DMS114 treated with DMSO at 0.1 percent for 48 hours (cell line): ENCODE measurements around the gene TMEM63B.
"Not testable (repeated sequence)": the region's sequence is repeated elsewhere in the genome, so short reads cannot be mapped to it uniquely, and the experiment has no call there.

Experiments used
- DNase-seq: peaks from one replicate; lab custom pipeline; 2025; ENCODE audit not compliant: unreplicated experiment; lab: John Stamatoyannopoulos, UW

The TMEM63B gene

GRCh38 chr6:44127186-44128019, at the start of gene TMEM63B, which contains the start of gene MRPL14:
TMEM63B (plus strand) TSS chr6:44127554; CDS start chr6:44134585, 7,031 bp downstream.
MRPL14 (minus strand) TSS chr6:44127452; CDS start chr6:44116611, 10,841 bp downstream.
- peak; percentile 72 for DNase-seq

GRCh38 chr6:44078219-44078826, 49.0 kb upstream of the TMEM63B start:
- no peak for DNase-seq

- no peak for DNase-seq
Observed at GRCh38 chr6:44078827-44079671, 48.3 kb upstream of the TMEM63B start.

DNA sequence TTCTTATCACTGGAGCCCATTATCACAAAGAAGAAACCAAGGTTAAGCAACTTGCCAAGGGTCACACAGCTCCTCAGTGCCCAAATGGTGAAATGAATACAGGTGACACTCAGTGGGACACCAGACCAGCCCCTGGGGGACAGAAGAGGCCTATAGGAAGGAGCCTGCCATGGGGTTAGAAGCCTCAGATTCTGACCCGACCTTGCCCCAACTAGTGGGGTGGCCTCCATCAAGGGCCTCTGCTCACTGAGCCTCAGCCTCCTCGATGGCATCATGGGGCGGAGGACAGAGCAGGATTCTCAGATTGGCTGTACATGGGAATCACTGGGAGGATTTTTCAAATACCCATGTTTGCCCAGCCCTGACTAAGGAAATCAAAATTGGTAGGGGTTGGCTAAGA, 47.7 kb upstream of the TMEM63B start:
- DNase-seq: no peak

DNA sequence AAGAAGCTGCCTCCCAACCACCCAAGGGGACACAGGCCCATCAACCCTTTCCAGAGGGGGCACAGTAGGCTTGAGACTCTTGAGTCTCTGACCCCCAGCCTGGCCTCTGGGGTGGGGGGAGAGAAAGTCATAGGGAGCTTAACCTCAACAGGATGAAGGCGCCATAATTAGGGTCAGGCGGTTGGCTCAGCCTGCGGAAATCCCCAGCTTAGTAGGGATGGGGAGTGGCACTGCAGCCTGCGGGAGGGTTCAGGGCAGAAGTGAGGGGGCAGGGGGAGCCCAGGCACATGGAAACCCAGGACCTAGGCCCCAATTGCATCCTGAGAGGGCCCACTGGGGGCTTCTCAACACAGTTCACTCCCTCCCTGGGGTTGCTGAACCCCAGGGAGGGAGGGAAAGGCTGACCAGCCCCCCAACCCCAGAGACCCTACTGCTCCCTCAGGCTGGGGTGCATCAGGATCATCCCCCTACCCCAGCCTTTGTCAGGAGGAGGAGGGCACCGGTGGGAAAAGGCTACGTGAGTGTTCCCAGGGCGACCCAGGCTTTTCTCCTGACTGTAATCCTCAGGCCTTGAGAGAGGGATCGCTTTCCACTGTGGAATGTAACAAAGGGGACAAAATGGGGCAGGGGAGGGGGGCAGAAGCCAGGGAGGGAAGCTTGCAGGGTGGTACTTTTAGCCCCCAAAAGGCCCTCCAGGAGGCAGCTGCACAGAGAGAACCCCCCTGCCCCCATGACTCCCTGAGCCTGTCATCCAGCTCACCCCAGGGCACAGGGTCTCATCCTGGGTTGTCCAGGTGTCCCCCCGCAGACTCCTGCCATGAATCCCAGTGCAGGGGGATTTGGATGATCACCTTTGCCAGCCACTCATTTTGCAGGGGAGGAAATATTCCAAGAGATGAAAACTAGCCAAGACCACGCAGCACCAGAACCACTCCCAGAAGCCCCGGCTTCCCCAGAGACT, 46.5 kb upstream of the TMEM63B start:
- DNase-seq: no peak

DNA sequence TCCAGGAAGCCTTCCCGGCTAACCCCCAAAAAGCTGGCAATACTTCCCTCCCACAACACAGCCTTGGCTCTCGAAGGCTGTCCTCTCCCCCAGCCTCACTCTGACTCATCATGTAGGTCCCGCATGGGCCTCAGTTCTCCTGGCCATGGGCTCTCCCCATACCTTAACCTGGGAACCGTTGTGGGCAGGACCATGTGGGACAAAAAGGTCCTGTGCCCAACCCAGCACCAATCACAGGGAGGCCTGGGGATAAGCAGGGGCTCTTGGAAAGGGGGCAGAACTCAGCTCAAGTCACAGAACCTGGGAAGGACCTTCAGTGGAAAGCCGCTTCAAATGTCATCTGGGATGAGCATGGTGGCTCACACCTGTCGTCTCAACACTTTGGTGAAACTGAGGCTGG, 45.6 kb upstream of the TMEM63B start:
- DNase-seq: no peak

DNA sequence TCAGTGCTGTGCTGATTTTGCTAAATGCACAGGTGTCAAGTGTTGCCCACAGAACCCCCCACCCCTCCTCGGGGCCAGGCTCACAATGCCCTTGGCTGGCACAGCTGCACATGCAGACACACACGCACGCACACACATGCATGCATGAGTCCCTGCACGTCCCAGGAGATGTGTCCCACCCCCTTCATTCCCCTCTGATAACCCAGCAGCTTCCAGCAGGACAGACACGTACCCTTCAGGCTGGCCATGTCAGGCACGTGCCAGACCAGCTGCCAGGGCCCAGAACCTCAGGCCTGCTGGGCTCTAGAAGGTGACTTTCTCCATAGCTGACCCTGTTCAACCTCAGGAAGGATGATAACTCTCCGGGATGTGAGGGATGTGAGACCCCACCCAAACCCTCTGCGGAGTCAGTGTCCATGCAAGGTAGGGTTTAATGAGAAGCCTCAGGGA, 44.5 kb upstream of the TMEM63B start:
- no peak for DNase-seq

DNA sequence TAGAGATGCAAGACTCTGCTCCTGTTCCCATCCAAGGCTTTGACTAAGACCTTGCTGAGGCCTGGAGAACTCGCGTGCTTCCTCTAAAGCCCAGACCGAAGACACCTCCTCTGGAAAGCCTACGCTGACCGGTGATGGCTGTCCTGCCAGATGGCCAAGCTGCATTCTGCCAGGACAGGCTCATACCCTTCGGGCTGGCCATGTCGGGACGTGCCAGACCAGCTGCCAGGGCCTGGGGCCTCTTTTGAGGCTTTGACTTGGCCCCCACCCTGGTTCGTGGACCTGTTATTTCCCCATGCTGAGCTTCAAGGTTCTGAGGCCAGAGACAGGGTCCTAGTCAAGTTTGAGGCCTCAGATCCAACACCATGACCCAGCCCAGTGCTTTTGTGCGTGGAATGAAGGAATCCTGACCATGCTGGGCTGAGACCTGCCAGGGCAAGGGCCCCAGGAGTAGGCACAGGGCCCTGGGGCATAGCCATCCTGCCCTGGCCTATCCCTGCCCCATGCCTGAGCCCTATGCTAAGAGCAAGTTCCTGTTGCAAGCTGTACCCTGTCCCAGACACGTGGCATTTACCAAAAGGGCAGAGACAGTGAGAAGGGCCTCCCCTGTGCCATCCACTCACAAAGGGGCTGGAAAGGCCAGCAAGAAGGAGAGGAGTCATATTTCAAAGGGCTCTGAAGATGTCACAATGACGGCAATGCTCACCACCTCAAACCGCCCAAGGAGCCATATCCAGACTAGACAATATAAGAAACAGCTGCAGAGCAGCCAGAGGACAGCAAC, 42.9 kb upstream of the TMEM63B start:
- no peak for DNase-seq

DNA sequence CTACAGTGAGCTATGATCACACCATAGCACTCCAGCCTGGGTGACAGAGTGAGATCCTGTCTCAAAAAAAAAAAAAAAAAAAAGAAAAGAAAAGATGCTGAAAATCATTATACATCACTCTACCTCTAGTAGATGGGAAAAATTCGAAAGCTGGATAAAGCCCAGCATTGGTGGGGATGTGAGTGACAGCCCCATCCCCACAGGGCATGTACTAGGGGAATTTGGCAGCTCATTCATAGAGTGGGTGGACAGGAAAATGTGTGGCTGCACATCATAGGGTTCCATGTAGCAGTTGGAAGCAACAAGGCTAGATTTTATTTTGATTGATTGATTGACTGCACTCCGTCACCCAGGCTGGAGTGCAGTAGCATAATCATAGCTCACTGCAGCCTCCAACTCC, 42.1 kb upstream of the TMEM63B start:
- no peak for DNase-seq

DNA sequence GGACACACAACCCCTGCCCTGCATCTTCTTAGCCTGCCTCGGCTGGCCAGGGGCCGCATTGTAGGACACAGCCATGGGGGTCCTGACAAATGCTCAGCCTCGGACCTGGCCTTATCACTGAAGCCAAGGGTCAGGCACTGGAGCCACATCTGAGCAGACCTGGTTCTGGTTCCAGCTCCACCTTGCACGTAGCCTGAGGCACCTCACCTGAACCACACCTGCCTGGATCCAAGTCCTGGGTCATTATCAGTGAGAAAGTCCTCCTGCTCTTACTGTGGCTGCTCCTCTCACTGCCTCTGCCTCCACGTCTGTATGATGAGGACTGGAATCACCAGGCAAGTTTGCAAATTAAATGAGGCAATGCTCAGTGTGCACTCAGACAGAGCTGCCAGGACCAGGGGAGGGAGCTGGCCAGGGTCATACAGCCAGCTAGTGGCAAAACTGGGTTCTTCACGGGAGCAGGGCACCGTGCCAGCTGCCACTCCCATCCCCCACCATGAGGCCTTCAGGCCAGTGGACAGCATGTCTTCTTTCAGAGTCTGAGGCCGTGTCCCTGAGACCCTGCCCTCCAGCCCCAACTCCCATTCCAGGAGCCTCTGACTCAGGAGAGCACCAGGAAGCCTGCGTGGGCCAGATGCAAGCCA, 40.3 kb upstream of the TMEM63B start:
- DNase-seq: no peak

- DNase-seq: no peak
Observed at GRCh38 chr6:44087623-44088022, 39.7 kb upstream of the TMEM63B start.

GRCh38 chr6:44088827-44089590, 38.3 kb upstream of the TMEM63B start:
- no peak for DNase-seq

- no peak for DNase-seq
Observed at GRCh38 chr6:44090465-44090864, 36.9 kb upstream of the TMEM63B start.

- not testable (repeated sequence) for DNase-seq
Observed at GRCh38 chr6:44091356-44091755, 36.0 kb upstream of the TMEM63B start.

GRCh38 chr6:44091981-44092884, 35.1 kb upstream of the TMEM63B start:
- DNase-seq: no peak

DNA sequence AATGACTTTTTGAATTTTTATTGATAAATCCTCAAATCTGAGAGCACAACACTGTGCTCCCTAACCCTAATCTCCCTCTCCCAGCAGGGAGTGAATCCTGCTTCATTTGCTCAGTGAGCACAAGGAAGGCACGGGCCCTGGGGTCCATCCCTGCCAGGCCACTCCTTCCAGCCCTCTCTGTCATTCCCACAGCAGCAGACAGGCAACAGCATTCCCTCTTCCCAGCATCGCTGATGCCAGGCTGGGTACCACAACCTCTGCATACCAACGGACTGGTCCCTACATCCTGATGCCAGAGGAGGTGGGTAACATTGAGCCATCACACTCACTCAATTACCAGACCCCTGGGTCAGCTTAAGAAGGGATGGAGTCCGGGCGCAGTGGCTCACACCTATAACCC, 34.3 kb upstream of the TMEM63B start:
- no peak for DNase-seq

GRCh38 chr6:44093750-44094402, 33.5 kb upstream of the TMEM63B start:
- DNase-seq: no peak
